Astrocyte of the cerebellum (primary cell): ENCODE results near the gene GRPEL2.

Experiments
- DNase-seq: peaks from one replicate; pipeline ENCODE4 v3.0.0-alpha.2; 2011; ENCODE audit warnings: low read depth
- H3K4me3 ChIP-seq: 2 replicates; pipeline ENCODE4 v1.5.1; 2011; ENCODE audit warnings: mild to moderate bottlenecking, low read depth, low read length, moderate library complexity
- in situ Hi-C: cut with HindIII; loops from 2 replicates; pipeline ENCODE4 v1.10.0; 2017; ENCODE audit warnings: low sequenced_read_pairs
- TF ChIP-seq, protein P1 (sequence below): IDR thresholded peaks from 2 replicates; pipeline ENCODE4 v1.5.1; 2012; ENCODE audit warnings: low read length, low read depth, moderate library complexity, mild to moderate bottlenecking; ENCODE audit errors: missing control alignments

The GRPEL2 gene

DNA sequence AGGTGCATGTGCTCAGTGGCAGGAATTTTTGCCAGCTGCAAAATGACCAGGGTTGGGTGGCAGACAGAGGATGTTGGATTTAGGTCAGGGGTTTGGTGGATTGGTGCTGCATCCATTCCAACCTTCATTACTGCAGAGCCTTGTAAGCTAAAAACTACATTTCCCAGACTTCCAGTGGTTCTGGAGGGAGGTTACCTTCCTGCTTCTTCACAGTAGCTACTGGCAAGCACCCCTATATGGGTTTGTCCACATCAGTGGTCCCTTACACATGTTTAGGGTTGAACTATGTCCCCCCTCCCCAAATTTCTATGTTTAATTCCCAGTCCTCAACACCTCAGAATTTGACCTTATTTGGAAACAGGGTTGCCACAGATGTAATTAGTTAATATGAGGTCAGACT lies 54.5 kb downstream of the GRPEL2 start:
- in situ Hi-C loops = no loop called here

DNA sequence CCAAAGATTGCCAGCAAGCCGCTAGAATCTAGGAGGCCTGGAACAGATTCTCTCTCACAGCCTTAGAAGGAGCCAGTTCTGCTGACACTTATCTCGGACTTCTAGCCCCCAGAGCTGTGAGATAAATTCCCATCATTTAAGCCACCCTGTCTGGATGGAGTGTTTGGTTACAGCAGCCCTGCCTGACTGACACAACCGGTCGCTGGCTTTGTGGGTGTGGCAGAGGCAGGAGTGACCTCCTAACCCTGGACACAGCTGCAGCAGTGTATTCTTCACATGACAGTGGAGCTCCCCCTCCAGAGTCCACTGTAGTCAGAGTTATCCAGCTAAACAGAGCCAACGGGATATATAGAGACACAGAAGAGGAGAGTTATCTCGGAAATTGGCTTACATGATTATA lies 55.0 kb downstream of the GRPEL2 start:
- in situ Hi-C loops = no loop called here
- no peak overlapping the region for H3K4me3 ChIP-seq
- DNase-seq = no peak
- TF ChIP-seq, protein P1, sequence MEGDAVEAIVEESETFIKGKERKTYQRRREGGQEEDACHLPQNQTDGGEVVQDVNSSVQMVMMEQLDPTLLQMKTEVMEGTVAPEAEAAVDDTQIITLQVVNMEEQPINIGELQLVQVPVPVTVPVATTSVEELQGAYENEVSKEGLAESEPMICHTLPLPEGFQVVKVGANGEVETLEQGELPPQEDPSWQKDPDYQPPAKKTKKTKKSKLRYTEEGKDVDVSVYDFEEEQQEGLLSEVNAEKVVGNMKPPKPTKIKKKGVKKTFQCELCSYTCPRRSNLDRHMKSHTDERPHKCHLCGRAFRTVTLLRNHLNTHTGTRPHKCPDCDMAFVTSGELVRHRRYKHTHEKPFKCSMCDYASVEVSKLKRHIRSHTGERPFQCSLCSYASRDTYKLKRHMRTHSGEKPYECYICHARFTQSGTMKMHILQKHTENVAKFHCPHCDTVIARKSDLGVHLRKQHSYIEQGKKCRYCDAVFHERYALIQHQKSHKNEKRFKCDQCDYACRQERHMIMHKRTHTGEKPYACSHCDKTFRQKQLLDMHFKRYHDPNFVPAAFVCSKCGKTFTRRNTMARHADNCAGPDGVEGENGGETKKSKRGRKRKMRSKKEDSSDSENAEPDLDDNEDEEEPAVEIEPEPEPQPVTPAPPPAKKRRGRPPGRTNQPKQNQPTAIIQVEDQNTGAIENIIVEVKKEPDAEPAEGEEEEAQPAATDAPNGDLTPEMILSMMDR = no peak

More for the DNA sequence above, 54.5 kb downstream of the GRPEL2 start:
- TF ChIP-seq, protein P1 = no peak
- no peak for DNase-seq
- H3K4me3 ChIP-seq = no peak overlapping the region

DNA sequence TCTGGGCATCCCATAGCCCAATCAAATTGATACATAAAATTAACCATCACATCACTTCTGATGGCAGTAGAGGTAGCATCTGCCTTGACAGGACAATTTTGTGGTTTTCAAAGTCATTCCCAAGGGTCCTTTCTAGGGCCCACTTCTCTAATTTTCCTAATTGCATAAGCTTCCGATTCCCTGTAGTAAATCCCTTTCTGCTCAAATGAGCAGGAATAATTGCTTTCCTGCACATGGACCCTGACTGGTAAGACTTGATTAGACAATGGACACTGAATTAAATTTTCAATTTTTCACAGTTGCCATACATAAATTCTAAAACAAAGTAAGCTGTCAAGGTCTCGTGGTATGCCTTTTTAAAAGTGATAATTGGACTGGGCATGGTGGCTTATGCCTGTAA lies 55.8 kb downstream of the GRPEL2 start:
- in situ Hi-C loops = no loop called here
- no peak for DNase-seq
- TF ChIP-seq, protein P1 = no peak
- no peak overlapping the region for H3K4me3 ChIP-seq

DNA sequence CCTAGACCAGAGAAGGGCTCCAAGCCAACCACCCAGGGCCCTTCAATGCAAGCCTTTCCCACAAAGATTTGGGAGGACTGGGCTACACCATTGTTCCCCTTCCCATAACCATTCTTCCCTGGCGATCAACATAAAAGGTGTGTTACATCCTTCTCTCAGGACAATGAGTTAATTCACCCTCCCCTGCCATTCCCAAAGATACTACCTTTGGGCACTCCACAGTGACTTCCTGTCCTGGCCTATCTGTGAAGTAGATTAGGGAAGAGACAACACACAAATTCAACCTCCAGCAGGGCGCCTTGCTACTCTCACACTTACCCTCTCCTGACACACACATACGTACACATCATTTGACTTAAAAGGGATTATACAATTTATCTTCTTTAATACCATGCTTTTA lies 57.0 kb downstream of the GRPEL2 start:
- in situ Hi-C loops = no loop called here
- no peak for DNase-seq
- H3K4me3 ChIP-seq = no peak overlapping the region
- TF ChIP-seq, protein P1 = no peak
